H1 (cell line): ENCODE results near the gene KLHL10. TPM values are rescaled to one million over a fixed set of nuclear protein-coding genes. Genes with fewer than 3 reads are reported as not detected.

ENCODE experiments used
- CTCF ChIA-PET: fragments of 300-600 bp; sonication (Branson Sonifier 250); formaldehyde crosslinking; loops from one replicate; lab custom pipeline; 2021; ENCODE audit not compliant: partially characterized antibody; lab: Charles Lee
- POLR2A ChIA-PET: fragments of 300-600 bp; sonication (Branson Sonifier 250); formaldehyde crosslinking; loops from one replicate; lab custom pipeline; 2021; ENCODE audit warnings: inconsistent platforms; ENCODE audit not compliant: partially characterized antibody; lab: Charles Lee
- DNase-seq, 2 experiments: peaks; one replicate each; pipeline versions ENCODE4 v3.0.0 to v3.0.0-alpha.2; 2010 to 2022; ENCODE audit warnings: low spot score in 2 of 2, low read depth in 1 of 2, mixed read lengths in 1 of 2
- FAIRE-seq: peaks from 2 replicates; lab custom pipeline; 2011; peaks lifted over from hg19 to GRCh38; lab: Jason Lieb, UNC
- H2AFZ ChIP-seq: 2 replicates; pipeline ENCODE4 v1.8.1; 2012; ENCODE audit warnings: low read length, inconsistent platforms
- H2AK5ac ChIP-seq: 2 replicates; pipeline ENCODE4 v1.6.1; 2013; ENCODE audit warnings: low read depth, low read length
- H2BK120ac ChIP-seq: replicated peaks from 2 replicates; pipeline ENCODE3; 2013; ENCODE audit warnings: low read depth, low read length, inconsistent platforms
- H2BK12ac ChIP-seq: 2 replicates; pipeline ENCODE4 v1.6.1; 2013; ENCODE audit warnings: low read depth, low read length
- H2BK15ac ChIP-seq: 2 replicates; pipeline ENCODE4 v1.6.1; 2013; ENCODE audit warnings: low read length
- H2BK20ac ChIP-seq: 2 replicates; pipeline ENCODE4 v1.6.1; 2013; ENCODE audit warnings: low read length
- H2BK5ac ChIP-seq: 2 replicates; pipeline ENCODE4 v1.6.1; 2013; ENCODE audit warnings: low read depth, low read length
- H3K14ac ChIP-seq: 2 replicates; pipeline ENCODE4 v1.6.1; 2013; ENCODE audit warnings: inconsistent platforms; ENCODE audit not compliant: insufficient read length
- H3K18ac ChIP-seq: 2 replicates; pipeline ENCODE4 v1.6.1; 2013; ENCODE audit warnings: low read length; ENCODE audit errors: extremely low read depth
- H3K23ac ChIP-seq: 2 replicates; pipeline ENCODE4 v1.6.1; 2013; ENCODE audit warnings: inconsistent platforms; ENCODE audit not compliant: insufficient read length
- H3K23me2 ChIP-seq: 2 replicates; pipeline ENCODE4 v1.6.1; 2013; ENCODE audit warnings: low read depth, low read length
- H3K27ac ChIP-seq: 2 replicates; pipeline ENCODE4 v1.6.1; 2011; ENCODE audit warnings: low read depth, low read length, inconsistent platforms
- H3K27me3 ChIP-seq, 4 experiments: replicated peaks in 1 of 4; 1 replicate in 1 of 4; 2 replicates in 3 of 4; pipeline versions ENCODE4 v1.6.1 to v1.8.1; 2011 to 2013; ENCODE audit warnings: low read length in 3 of 4, mild to moderate bottlenecking in 3 of 4, inconsistent platforms in 2 of 4, mixed read lengths in 2 of 4, moderate library complexity in 1 of 4; ENCODE audit not compliant: control insufficient read depth in 3 of 4, insufficient read depth in 3 of 4; ENCODE audit errors: extremely low read depth in 1 of 4
- H3K36me3 ChIP-seq, 4 experiments: 2 replicates each; pipeline versions ENCODE4 v1.6.1 to v1.8.1; 2011 to 2013; ENCODE audit warnings: mild to moderate bottlenecking in 4 of 4, low read length in 3 of 4, moderate library complexity in 2 of 4, control low read depth in 1 of 4, inconsistent platforms in 1 of 4; ENCODE audit not compliant: insufficient read depth in 4 of 4, control insufficient read depth in 2 of 4
- H3K4ac ChIP-seq: replicated peaks from 2 replicates; pipeline ENCODE3; 2013; ENCODE audit warnings: low read length, low read depth, mixed read lengths, inconsistent platforms; ENCODE audit not compliant: insufficient read length
- H3K4me1 ChIP-seq, 4 experiments: replicated peaks in 1 of 4; 1 replicate in 1 of 4; 2 replicates in 3 of 4; pipeline versions ENCODE4 v1.6.1 to v1.8.1; 2011 to 2013; ENCODE audit warnings: low read length in 3 of 4, inconsistent platforms in 2 of 4, mixed read lengths in 1 of 4; ENCODE audit not compliant: insufficient read depth in 4 of 4, control insufficient read depth in 3 of 4
- H3K4me2 ChIP-seq, 2 experiments: 2 replicates each; pipeline versions ENCODE4 v1.6.1 to v1.8.1; 2011 to 2013; ENCODE audit warnings: low read depth in 2 of 2, low read length in 2 of 2, control low read depth in 1 of 2, inconsistent platforms in 1 of 2, mild to moderate bottlenecking in 1 of 2; ENCODE audit not compliant: insufficient read depth in 1 of 2
- H3K4me3 ChIP-seq, 4 experiments: fragments of 200-600, 300-600 bp in 1 of 4; sonication (generic), shearing (Covaris generic), sonication (Bioruptor Twin) in 1 of 4; 2 replicates each; pipeline versions ENCODE4 v1.5.1 to v1.8.1; 2011 to 2016; ENCODE audit warnings: low read length in 4 of 4, low read depth in 3 of 4, control low read depth in 2 of 4, inconsistent platforms in 2 of 4, mild to moderate bottlenecking in 2 of 4, mixed read lengths in 1 of 4, moderate library complexity in 1 of 4; ENCODE audit not compliant: insufficient read depth in 2 of 4; ENCODE audit errors: extremely low read depth in 1 of 4
- H3K56ac ChIP-seq: replicated peaks from 2 replicates; pipeline ENCODE3; 2013; ENCODE audit warnings: low read depth, mild to moderate bottlenecking, mixed read lengths, low read length, inconsistent platforms; ENCODE audit not compliant: insufficient read length
- H3K79me1 ChIP-seq: 2 replicates; pipeline ENCODE4 v1.6.1; 2013; ENCODE audit warnings: low read depth, low read length, control low read depth
- H3K79me2 ChIP-seq, 2 experiments: 2 replicates each; pipeline versions ENCODE4 v1.6.1 to v1.8.1; 2012 to 2013; ENCODE audit warnings: low read length in 2 of 2, mild to moderate bottlenecking in 2 of 2, inconsistent platforms in 1 of 2; ENCODE audit not compliant: insufficient read depth in 2 of 2, control insufficient read depth in 1 of 2
- H3K9ac ChIP-seq, 4 experiments: replicated peaks in 1 of 4; 1 replicate in 1 of 4; 2 replicates in 3 of 4; pipeline versions ENCODE4 v1.6.1 to v1.8.1; 2011 to 2013; ENCODE audit warnings: low read depth in 3 of 4, low read length in 3 of 4, control low read depth in 2 of 4, mild to moderate bottlenecking in 2 of 4, moderate library complexity in 2 of 4, inconsistent platforms in 1 of 4; ENCODE audit errors: extremely low read depth in 1 of 4
- H3K9me3 ChIP-seq, 2 experiments: 2 replicates each; pipeline versions ENCODE4 v1.6.1 to v1.8.1; 2012 to 2013; ENCODE audit warnings: mild to moderate bottlenecking in 2 of 2, moderate library complexity in 2 of 2, control low read depth in 1 of 2, inconsistent platforms in 1 of 2, low read depth in 1 of 2, low read length in 1 of 2, mixed read lengths in 1 of 2; ENCODE audit not compliant: insufficient read depth in 2 of 2
- H4K20me1 ChIP-seq, 2 experiments: replicated peaks in 1 of 2; 2 replicates each; pipeline versions ENCODE3 to v1.8.1; 2011 to 2013; ENCODE audit warnings: inconsistent platforms in 2 of 2, low read length in 2 of 2, mild to moderate bottlenecking in 1 of 2; ENCODE audit not compliant: insufficient read depth in 2 of 2, control insufficient read depth in 1 of 2
- H4K5ac ChIP-seq: 2 replicates; pipeline ENCODE4 v1.6.1; 2013; ENCODE audit warnings: low read length, low read depth, mixed read lengths, inconsistent platforms; ENCODE audit not compliant: insufficient read length
- H4K8ac ChIP-seq: 2 replicates; pipeline ENCODE4 v1.8.0; 2013; ENCODE audit warnings: mild to moderate bottlenecking, moderate library complexity, low read length, inconsistent platforms; ENCODE audit not compliant: insufficient read depth; ENCODE audit errors: extremely low read depth
- H4K91ac ChIP-seq: replicated peaks from 2 replicates; pipeline ENCODE3; 2013; ENCODE audit warnings: low read length, mixed read lengths, inconsistent platforms; ENCODE audit not compliant: insufficient read length
- CBX8 ChIP-seq: fragments of 300-800, 300-1000 bp; sonication (generic); IDR thresholded peaks from 2 replicates; pipeline ENCODE4 v1.7.1; 2016; ENCODE audit warnings: low read depth, low read length, borderline replicate concordance
- GTF2F1 ChIP-seq: IDR thresholded peaks from 2 replicates; pipeline ENCODE4 v1.6.1; 2012; ENCODE audit warnings: low read depth, low read length, improper control_type of control experiment, borderline replicate concordance
- POLR2A ChIP-seq, 2 experiments: IDR thresholded peaks; 1 replicate in 1 of 2; 2 replicates in 1 of 2; pipeline ENCODE4 v1.6.1; 2011; ENCODE audit warnings: low read depth in 2 of 2, low read length in 2 of 2, mild to moderate bottlenecking in 2 of 2; ENCODE audit errors: control extremely low read depth in 1 of 2
- RBBP5 ChIP-seq: IDR thresholded peaks from 2 replicates; pipeline ENCODE4 v1.7.1; 2012; ENCODE audit warnings: low read depth, mild to moderate bottlenecking, inconsistent platforms, low read length, moderate library complexity, borderline replicate concordance
- RXRA ChIP-seq: IDR thresholded peaks from 2 replicates; pipeline ENCODE4 v1.6.1; 2011; ENCODE audit warnings: low read depth, mild to moderate bottlenecking, low read length, moderate library complexity; ENCODE audit not compliant: insufficient read depth
- SIRT6 ChIP-seq: IDR thresholded peaks from one replicate; pipeline ENCODE4 v1.7.1; 2012; ENCODE audit warnings: low read length, inconsistent platforms
- WGBS, 2 experiments: shearing (Covaris generic) in 1 of 2; methylation state at CpG; one replicate each; pipeline versions ENCODE4 v1.1.6 to v1.1.7; 2013 to 2015; ENCODE audit warnings: low lambda C conversion rate in 2 of 2, mixed read lengths in 2 of 2, inconsistent platforms in 1 of 2, low coverage in 1 of 2, missing lambda C conversion rate in 1 of 2; ENCODE audit not compliant: insufficient replicate concordance in 2 of 2, insufficient coverage in 1 of 2, insufficient read length in 1 of 2; ENCODE audit errors: extremely low coverage in 1 of 2, missing lambda C conversion rate in 1 of 2; 5-methylcytosine and 5-hydroxymethylcytosine counted together
- polyA plus RNA-seq, 7 experiments: library from polyadenylated mRNA; depleted of rRNA in 3 of 7; stranded (reverse) in 5 of 7; unstranded in 2 of 7; fragments of >200 nt in 5 of 7; fragments of 200-250 nt in 2 of 7; gene quantifications; 1 replicate in 5 of 7; 2 replicates in 1 of 7; 4 replicates in 1 of 7; pipeline versions ENCODE4 v1.2.1 to v1.2.3, GENCODE V29; 2011 to 2013; ENCODE audit warnings: missing spikeins in 2 of 7, mixed read lengths in 2 of 7
- total RNA-seq: library from RNA; stranded (reverse); fragmentation: NEBNext Ultra II Directional; extraction: Animal tissue kit (Norgen Biotek cat#: 25700); gene quantifications from 2 replicates; pipeline ENCODE4 v1.2.1, GENCODE V29; 2021

The KLHL10 gene
- total and polyA plus RNA-seq, 2 of the 8 experiments (the other 6 are each of a cell fraction or from before 2014, with no cell fraction given), result 0.19 to 0.26 TPM

DNA sequence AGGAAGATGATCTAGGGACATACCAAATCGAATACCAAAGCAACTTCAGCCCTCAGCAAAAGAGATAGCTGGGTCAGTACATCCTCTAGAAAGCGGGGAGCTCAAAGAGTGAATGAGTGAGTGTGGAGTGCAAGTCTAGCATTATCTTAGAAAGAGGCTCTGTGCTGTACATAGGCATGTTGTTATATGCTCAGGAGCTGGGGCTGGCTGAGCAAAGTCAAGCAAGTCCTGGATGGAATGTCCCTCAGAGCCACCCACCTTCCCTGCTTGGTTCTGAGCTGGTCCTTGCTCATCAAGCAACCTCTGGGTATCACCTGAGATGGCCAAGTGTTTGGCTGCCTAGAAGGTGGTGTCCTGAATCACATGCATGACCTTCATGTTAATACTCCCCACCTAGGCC lies 32.5 kb downstream of the KLHL10 start:
- Histone ChIP-seq H3K4ac (no peak overlapping the region), H3K18ac (no peak overlapping the region), H3K79me1 (no peaks in the 10 kb centered on the region; the same call in 1 of the 2 replicates), H4K91ac (no peak overlapping the region), H3K4me1 (no peaks in the 10 kb centered on the region), H3K4me3 (no peak overlapping the region), H2BK15ac (no peak overlapping the region), H3K36me3 (peaks cover 34 to 75% (median 70%) of the 10 kb centered on the region in 4 experiments), H3K23me2 (no peaks in the 10 kb centered on the region), H3K9me3 (no peaks in the 10 kb centered on the region), H3K79me2 (no peaks in the 10 kb centered on the region), H2BK12ac (no peak overlapping the region), H3K14ac (no peak overlapping the region), H3K27ac (no peak overlapping the region), H4K5ac (no peak overlapping the region), H4K8ac (no peak overlapping the region), H4K20me1 (peaks cover 0 to 11% of the 10 kb centered on the region in 2 experiments), H2AK5ac (no peak overlapping the region), H3K23ac (no peak overlapping the region), H3K9ac (no peak overlapping the region), H3K56ac (no peak overlapping the region), H2BK120ac (no peak overlapping the region), H2BK5ac (no peak overlapping the region), H3K4me2 (no peak overlapping the region), H3K27me3 (no peaks in the 10 kb centered on the region), H2AFZ (no peak overlapping the region), H2BK20ac (no peak overlapping the region)
- 93% methylated on average over 2 of the region's 2 CpGs; no CpG with 5 or more reads in 1 of the 2 experiments for WGBS, 2 experiments
- FAIRE-seq (no peak), DNase-seq (no peak)
- CTCF ChIA-PET, result interaction anchor here (0.6 to 1.2 kb wide), 2 partner anchors 17 to 45 kb away, joined by 3 read pairs; no protein-coding TSS in a partner anchor
- TF ChIP-seq RXRA, result no peak
- TF ChIP-seq RBBP5, result no peak
- TF ChIP-seq CBX8, result no peak
- no peak for TF ChIP-seq SIRT6
- TF ChIP-seq GTF2F1, result no peak
- TF ChIP-seq POLR2A (IDR thresholded peaks at IDR 0.05; ENCODE audit: control extremely low read depth in 1 of 2, low read depth in 2 of 2, low read length in 2 of 2), result no peak
- POLR2A ChIA-PET, result interaction anchor here (2.1 kb wide), 1 partner anchor 50 kb away, joined by 5 read pairs; no protein-coding TSS in a partner anchor
